ENCODE measurements around the gene RSL24D1.

GRCh38 chr15:55164284-55164683 is 32.5 kb downstream of the RSL24D1 start:
- TF ChIP-seq CTCF (IDR thresholded peaks at IDR 0.05) (no peak), POLR2A (IDR thresholded peaks at IDR 0.05) (no peak)
